Activated CD4-positive, CD25-positive, alpha-beta regulatory T cell (primary cell): ENCODE results near the gene ALLC.
"Not testable (repeated sequence)": the region's sequence is repeated elsewhere in the genome, so short reads cannot be mapped to it uniquely, and the experiment has no call there.

ENCODE experiments used
- DNase-seq, 4 experiments: peaks; one replicate each; lab custom pipeline; 2025; lab: John Stamatoyannopoulos, UW

The ALLC gene

DNA sequence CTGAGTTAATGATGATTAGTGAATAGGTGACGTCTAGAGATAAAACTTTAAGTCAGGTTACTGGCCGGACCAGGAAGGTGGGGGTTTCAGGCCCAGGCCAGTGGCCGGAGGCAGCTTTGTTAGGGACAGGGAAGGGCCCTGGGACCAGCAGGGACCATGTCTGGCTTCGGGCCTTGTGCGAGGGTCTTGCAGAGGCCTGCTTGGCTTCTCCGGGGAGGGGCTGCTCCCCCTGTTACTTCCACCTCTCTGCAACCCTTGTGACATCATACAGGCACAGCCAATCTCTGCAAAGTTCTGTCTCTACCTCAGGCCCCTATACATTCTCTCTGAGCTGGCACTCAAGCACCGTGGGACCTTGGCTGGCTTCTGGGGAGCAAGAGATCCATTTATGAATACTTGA lies at the start of gene ALLC:
Gene ALLC, plus strand, starts transcription at position 320 of the 400 bp plus-strand sequence. CDS start 12,958 bp downstream, outside the sequence.
- no peak for DNase-seq

GRCh38 chr2:3608373-3609278 lies 49.4 kb upstream of the ALLC start:
- DNase-seq, result no peak

DNA sequence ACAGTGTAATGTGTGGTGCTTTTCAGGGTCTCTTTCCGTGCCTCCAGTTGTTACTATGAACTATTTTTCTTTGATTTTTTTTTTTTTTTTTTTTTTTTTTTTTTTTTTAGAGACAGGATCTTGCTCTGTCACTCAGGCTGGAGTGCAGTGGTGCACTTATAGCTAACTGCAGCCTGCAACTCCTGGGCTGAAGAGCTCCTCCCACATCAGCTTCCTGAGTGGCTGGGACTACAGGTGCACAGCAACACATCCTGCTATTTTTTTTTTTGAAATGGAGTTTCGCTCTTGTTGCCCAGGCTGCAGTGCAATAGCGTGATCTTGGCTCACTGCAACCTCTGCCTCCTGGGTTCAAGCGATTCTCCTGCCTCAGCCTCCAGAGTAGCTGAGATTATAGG lies 48.7 kb upstream of the ALLC start:
- not testable (repeated sequence) for DNase-seq

- no peak for DNase-seq
Measured at GRCh38 chr2:3610415-3610814, 47.6 kb upstream of the ALLC start.

DNA sequence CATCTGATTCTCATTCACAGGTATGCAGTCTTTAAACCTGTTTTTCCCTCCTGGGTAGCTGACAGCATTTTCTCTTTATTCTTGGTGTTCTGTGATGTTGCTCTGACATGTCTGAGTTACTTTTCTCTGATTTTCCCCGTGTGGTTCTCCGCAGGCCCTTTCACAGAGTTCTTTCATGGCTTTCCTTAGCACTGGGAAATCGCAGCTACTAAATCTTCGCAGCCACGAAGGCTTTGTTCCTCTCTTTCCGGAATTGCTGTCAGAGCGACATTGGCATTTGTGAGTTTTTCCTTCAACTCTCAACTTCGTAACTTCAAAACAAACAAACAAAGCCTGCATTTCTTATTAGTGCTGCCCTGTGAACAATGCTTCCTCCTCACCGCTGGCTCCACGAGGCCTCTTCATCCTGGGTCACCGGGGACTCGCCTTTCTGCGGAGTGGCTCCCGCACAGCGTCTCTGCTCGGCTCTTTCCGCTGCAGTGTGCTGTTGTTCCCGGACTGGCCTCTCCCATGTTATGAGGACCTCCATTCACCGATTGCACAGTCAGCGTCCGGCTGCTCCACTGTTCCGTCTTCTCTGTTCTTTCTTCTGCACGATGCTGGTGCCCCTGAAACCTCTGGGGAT lies 47.0 kb upstream of the ALLC start:
- DNase-seq, result no peak

- DNase-seq, result no peak
Measured at GRCh38 chr2:3611589-3611988, 46.4 kb upstream of the ALLC start.

- DNase-seq, result no peak
Measured at GRCh38 chr2:3612639-3613523, 45.1 kb upstream of the ALLC start.

GRCh38 chr2:3613524-3613905 lies 44.5 kb upstream of the ALLC start:
- DNase-seq, result no peak

DNA sequence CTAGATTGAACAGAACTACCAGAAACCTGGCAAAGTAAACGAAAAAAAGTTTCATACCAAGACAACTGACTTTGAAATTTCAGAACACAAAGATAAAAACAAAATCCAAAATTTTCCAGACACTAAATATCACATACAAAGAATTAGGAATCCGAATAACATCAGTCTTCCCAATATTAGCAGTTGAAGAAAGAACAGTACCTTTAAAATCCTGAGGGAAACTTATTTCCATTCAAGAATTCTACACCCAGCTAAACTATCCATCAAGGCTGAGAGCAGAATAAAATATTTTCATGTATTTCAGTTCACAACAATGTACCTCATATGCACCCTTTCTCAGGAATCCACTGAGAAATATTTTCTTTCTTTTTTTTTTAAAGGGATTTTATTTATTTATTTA lies 43.3 kb upstream of the ALLC start:
- DNase-seq, result not testable (repeated sequence)

DNA sequence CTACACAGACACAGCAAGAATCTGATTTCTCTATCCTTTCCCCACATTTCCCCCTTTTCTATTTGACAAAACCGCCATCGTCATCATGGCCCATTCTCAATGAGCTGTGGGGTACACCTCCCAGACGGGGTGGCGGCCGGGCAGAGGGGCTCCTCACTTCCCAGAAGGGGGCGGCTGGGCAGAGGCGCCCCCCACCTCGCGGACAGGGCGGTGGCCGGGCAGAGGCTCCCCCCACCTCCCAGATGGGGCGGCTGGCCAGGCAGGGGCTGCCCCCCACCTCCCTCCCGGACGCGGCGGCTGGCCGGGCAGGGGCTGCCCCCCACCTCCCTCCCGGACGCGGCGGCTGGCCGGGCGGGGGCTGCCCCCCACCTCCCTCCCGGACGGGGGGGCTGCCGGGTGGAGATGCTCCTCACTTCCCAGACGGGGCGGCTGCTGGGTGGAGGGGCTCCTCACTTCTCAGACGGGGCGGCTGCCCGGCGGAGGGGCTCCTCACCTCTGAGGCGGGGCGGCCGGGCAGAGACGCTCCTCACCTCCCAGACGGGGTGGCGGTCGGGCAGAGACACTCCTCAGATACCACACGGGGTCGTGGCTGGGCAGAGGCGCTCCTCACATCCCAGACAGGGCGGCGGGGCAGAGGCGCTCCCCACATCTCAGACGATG lies 42.3 kb upstream of the ALLC start:
- not testable (repeated sequence) for DNase-seq

DNA sequence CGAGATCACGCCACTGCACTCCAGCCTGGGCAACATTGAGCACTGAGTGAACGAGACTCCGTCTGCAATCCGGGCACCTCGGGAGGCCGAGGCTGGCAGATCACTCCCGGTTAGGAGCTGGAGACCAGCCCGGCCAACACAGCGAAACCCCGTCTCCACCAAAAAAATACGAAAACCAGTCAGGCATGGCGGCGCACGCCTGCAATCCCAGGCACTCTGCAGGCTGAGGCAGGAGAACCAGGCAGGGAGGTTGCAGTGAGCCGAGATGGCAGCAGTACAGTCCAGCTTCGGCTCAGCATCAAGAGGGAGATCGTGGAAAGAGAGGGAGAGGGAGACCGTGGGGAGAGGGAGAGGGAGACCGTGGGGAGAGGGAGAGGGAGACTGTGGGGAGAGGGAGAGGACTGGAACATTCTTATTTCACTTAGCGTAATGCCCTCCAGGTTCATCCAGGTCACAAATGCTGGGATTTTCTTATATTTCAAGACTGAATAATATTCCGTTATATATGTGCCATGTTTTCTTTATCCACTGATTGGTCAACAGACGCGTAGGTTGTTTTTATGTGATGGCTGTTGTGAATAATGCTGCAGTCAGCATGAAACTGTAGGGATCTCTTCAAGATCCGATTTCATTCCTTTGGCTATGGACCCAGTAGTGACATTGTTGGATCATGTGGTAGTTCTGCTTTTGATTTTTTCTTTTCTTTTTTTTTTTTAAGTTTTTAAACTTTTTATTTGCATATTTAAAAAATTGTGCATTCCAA lies 41.4 kb upstream of the ALLC start:
- not testable (repeated sequence) for DNase-seq

- DNase-seq, result no peak
Measured at GRCh38 chr2:3617198-3617890, 40.7 kb upstream of the ALLC start.

GRCh38 chr2:3618367-3618766 lies 39.6 kb upstream of the ALLC start:
- no peak for DNase-seq

GRCh38 chr2:3619033-3619432 lies 39.0 kb upstream of the ALLC start:
- no peak for DNase-seq

GRCh38 chr2:3619661-3620060 lies 38.3 kb upstream of the ALLC start:
- not testable (repeated sequence) for DNase-seq

DNA sequence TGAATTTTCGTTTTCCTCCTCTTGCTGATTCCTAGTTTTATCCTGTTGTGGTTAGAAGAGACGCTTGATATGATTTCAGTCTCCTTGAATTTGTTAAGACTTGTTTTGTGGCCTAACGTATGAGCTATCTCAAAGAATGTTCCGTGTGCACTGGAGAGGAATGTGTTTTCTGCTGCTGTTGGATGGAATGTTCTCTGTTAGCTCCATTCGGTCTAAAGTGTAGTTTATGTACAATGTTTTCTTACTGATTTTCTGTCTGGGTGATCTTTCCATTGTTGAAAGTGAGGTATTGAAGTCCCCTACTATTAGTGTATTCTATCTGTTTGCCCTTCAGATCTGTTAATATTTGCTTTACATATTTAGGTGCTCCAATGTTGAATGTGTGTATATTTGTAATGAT lies 37.2 kb upstream of the ALLC start:
- DNase-seq, result no peak

- DNase-seq, result no peak
Measured at GRCh38 chr2:3622967-3623366, 35.0 kb upstream of the ALLC start.

- DNase-seq, result no peak
Measured at GRCh38 chr2:3624059-3624794, 33.8 kb upstream of the ALLC start.

DNA sequence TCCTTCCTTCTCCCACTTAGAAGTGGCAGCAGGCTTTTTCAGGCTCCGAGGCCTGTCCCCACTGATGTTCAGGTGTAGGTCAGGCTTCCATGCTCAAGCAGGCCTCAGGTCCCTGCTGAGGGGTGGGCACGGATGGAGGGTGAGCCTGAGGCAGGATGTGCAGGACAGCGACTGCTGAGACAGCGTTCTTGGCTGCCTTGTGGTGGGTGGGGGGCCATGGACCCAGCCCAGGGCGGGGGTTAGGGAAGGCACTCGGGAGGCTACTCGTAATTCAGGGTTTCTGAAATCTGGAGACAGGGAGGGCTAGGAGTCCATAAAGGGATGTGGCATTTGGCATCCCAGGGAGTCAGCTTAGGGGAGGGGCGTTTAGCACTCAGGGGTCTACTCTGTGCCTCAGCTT lies 32.8 kb upstream of the ALLC start:
- no peak for DNase-seq
